ENCODE measurements around the gene TRIM36. TPM values are rescaled to one million over a fixed set of nuclear protein-coding genes. Genes with fewer than 3 reads are reported as not detected.

The TRIM36 gene
- total RNA-seq, 1 experiment from 2014 or later, result 2.4 TPM

- no peak for DNase-seq (ENCODE audit: low read depth, low spot score)
- in situ Hi-C loops (cut with HindIII; ENCODE audit: low pct_unique_long_range_greater_than_20kb, low sequenced_read_pairs), result no loop called here
These were observed 1.3 kb upstream of the TRIM36 start for GRCh38 chr5:115170929-115171510.

GRCh38 chr5:115170134-115170928 lies 623 bp upstream of the TRIM36 start:
- no peak for DNase-seq (ENCODE audit: low read depth, low spot score)

GRCh38 chr5:115168829-115169486 lies 750 bp downstream of the TRIM36 start:
- in situ Hi-C loops (cut with HindIII; ENCODE audit: low pct_unique_long_range_greater_than_20kb, low sequenced_read_pairs), result no loop called here
- peak; percentile 4 for DNase-seq (ENCODE audit: low read depth, low spot score)

More at GRCh38 chr5:115170134-115170928, 623 bp upstream of the TRIM36 start:
- in situ Hi-C loops (cut with HindIII; ENCODE audit: low pct_unique_long_range_greater_than_20kb, low sequenced_read_pairs), result no loop called here

GRCh38 chr5:115166744-115167393 lies 2.8 kb downstream of the TRIM36 start:
- no peak for DNase-seq (ENCODE audit: low read depth, low spot score)
- in situ Hi-C loops (cut with HindIII; ENCODE audit: low pct_unique_long_range_greater_than_20kb, low sequenced_read_pairs), result no loop called here

GRCh38 chr5:115165790-115166189 lies 3.9 kb downstream of the TRIM36 start:
- no peak for DNase-seq (ENCODE audit: low read depth, low spot score)
- in situ Hi-C loops (cut with HindIII; ENCODE audit: low pct_unique_long_range_greater_than_20kb, low sequenced_read_pairs), result no loop called here

- DNase-seq (ENCODE audit: low read depth, low spot score), result no peak
- in situ Hi-C loops (cut with HindIII; ENCODE audit: low pct_unique_long_range_greater_than_20kb, low sequenced_read_pairs), result no loop called here
These were observed 8.7 kb downstream of the TRIM36 start for GRCh38 chr5:115160975-115161475.

- in situ Hi-C loops (cut with HindIII; ENCODE audit: low pct_unique_long_range_greater_than_20kb, low sequenced_read_pairs), result no loop called here
- DNase-seq (ENCODE audit: low read depth, low spot score), result no peak
These were observed 18.4 kb downstream of the TRIM36 start for GRCh38 chr5:115151208-115151805.

GRCh38 chr5:115150512-115150911 lies 19.2 kb downstream of the TRIM36 start:
- DNase-seq (ENCODE audit: low read depth, low spot score), result no peak
- in situ Hi-C loops (cut with HindIII; ENCODE audit: low pct_unique_long_range_greater_than_20kb, low sequenced_read_pairs), result no loop called here

GRCh38 chr5:115147052-115147451 lies 22.7 kb downstream of the TRIM36 start:
- DNase-seq (ENCODE audit: low read depth, low spot score), result peak; percentile 38

GRCh38 chr5:115136294-115136693 lies 33.4 kb downstream of the TRIM36 start:
- DNase-seq (ENCODE audit: low read depth, low spot score), result no peak
- in situ Hi-C loops (cut with HindIII; ENCODE audit: low pct_unique_long_range_greater_than_20kb, low sequenced_read_pairs), result no loop called here

More at GRCh38 chr5:115147052-115147451, 22.7 kb downstream of the TRIM36 start:
- in situ Hi-C loops (cut with HindIII; ENCODE audit: low pct_unique_long_range_greater_than_20kb, low sequenced_read_pairs), result no loop called here

- DNase-seq (ENCODE audit: low read depth, low spot score), result no peak
- in situ Hi-C loops (cut with HindIII; ENCODE audit: low pct_unique_long_range_greater_than_20kb, low sequenced_read_pairs), result no loop called here
These were observed 37.2 kb downstream of the TRIM36 start for GRCh38 chr5:115132465-115132864.

GRCh38 chr5:115126303-115126702 lies 43.4 kb downstream of the TRIM36 start:
- in situ Hi-C loops (cut with HindIII; ENCODE audit: low pct_unique_long_range_greater_than_20kb, low sequenced_read_pairs), result no loop called here
- no peak for DNase-seq (ENCODE audit: low read depth, low spot score)

GRCh38 chr5:115124741-115125140 lies 45.0 kb downstream of the TRIM36 start:
- no peak for DNase-seq (ENCODE audit: low read depth, low spot score)
- in situ Hi-C loops (cut with HindIII; ENCODE audit: low pct_unique_long_range_greater_than_20kb, low sequenced_read_pairs), result no loop called here

- DNase-seq (ENCODE audit: low read depth, low spot score), result no peak
- in situ Hi-C loops (cut with HindIII; ENCODE audit: low pct_unique_long_range_greater_than_20kb, low sequenced_read_pairs), result no loop called here
These were observed 53.7 kb downstream of the TRIM36 start for GRCh38 chr5:115116001-115116400.

- in situ Hi-C loops (cut with HindIII; ENCODE audit: low pct_unique_long_range_greater_than_20kb, low sequenced_read_pairs), result no loop called here
- DNase-seq (ENCODE audit: low read depth, low spot score), result no peak
These were observed 59.9 kb downstream of the TRIM36 start for GRCh38 chr5:115109840-115110239.

- no peak for DNase-seq (ENCODE audit: low read depth, low spot score)
- in situ Hi-C loops (cut with HindIII; ENCODE audit: low pct_unique_long_range_greater_than_20kb, low sequenced_read_pairs), result no loop called here
These were observed 60.4 kb downstream of the TRIM36 start for GRCh38 chr5:115109356-115109755.

- in situ Hi-C loops (cut with HindIII; ENCODE audit: low pct_unique_long_range_greater_than_20kb, low sequenced_read_pairs), result no loop called here
- DNase-seq (ENCODE audit: low read depth, low spot score), result no peak
These were observed 69.3 kb downstream of the TRIM36 start for GRCh38 chr5:115100319-115100955.
